K562 (cell line): ENCODE measurements around the gene ALKBH7. TPM values are rescaled to one million over a fixed set of nuclear protein-coding genes. Genes with fewer than 3 reads are reported as not detected.
A peak's percentile ranks its signal among the peaks of the same experiment; 100 is the strongest.

Source experiments
- ATAC-seq: fragments of 200-7000 bp; cut with Tn5 transposase; 3 replicates; pipeline ENCODE4 v1.9.1; 2020; ENCODE audit warnings: moderate library complexity
- BruUV-seq: library from RNA; stranded (reverse); fragments of 400-500 nt; replicated peaks from 2 replicates; lab custom pipeline; 2021; lab: Mats Ljungman, UMichigan
- CTCF ChIA-PET: fragments of 300-600 bp; formaldehyde crosslinking; extraction: SDS; loops from one replicate; lab custom pipeline; 2021; ENCODE audit warnings: low intra/inter-chr PET ratio; lab: Yijun Ruan, JAX
- POLR2A ChIA-PET: fragments of 300-600, 350-650 bp; sonication (Branson Sonifier 250); formaldehyde crosslinking; extraction: SDS; loops from one replicate; lab custom pipeline; 2021; ENCODE audit warnings: antibody characterized with exemption, inconsistent platforms; lab: Yijun Ruan, JAX
- DNase-seq, 4 experiments: peaks; one replicate each; pipeline versions ENCODE4 v3.0.0 to v3.0.0-alpha.2; 2011 to 2018; ENCODE audit warnings: low spot score in 3 of 4, mixed read lengths in 3 of 4; ENCODE audit errors: extremely low read depth in 1 of 4
- FAIRE-seq: peaks from 2 replicates; lab custom pipeline; 2011; peaks lifted over from hg19 to GRCh38; lab: Jason Lieb, UNC
- H2AFZ ChIP-seq: 2 replicates; pipeline ENCODE4 v1.6.0; 2011; ENCODE audit warnings: low read depth, low read length, control low read depth, inconsistent platforms
- H3K27ac ChIP-seq: fragments of 200-600 bp; 3 replicates; pipeline ENCODE4 v1.8.0; 2011; ENCODE audit warnings: low read depth, mild to moderate bottlenecking, control low read depth, inconsistent platforms, low read length, moderate library complexity, mixed read lengths; ENCODE audit errors: extremely low read depth
- H3K27me3 ChIP-seq, 2 experiments: fragments of 300-600 bp in 1 of 2; 2 replicates in 1 of 2; 3 replicates in 1 of 2; pipeline versions ENCODE4 v1.6.0 to v1.8.0; 2011; ENCODE audit warnings: inconsistent platforms in 2 of 2, low read length in 2 of 2, mild to moderate bottlenecking in 1 of 2, mixed read lengths in 1 of 2, moderate library complexity in 1 of 2; ENCODE audit not compliant: control insufficient read depth in 2 of 2, insufficient read depth in 2 of 2
- H3K36me3 ChIP-seq: fragments of 300-600 bp; 3 replicates; pipeline ENCODE4 v1.8.0; 2011; ENCODE audit warnings: mild to moderate bottlenecking, low read length, inconsistent platforms; ENCODE audit not compliant: control insufficient read depth, insufficient read depth
- H3K4me1 ChIP-seq, 2 experiments: fragments of 200-600 bp in 1 of 2; replicated peaks in 1 of 2; 2 replicates in 1 of 2; 3 replicates in 1 of 2; pipeline versions ENCODE4 v1.5.1 to v1.8.0; 2011; ENCODE audit warnings: inconsistent platforms in 2 of 2, low read length in 2 of 2, mild to moderate bottlenecking in 1 of 2, mixed read lengths in 1 of 2, moderate library complexity in 1 of 2; ENCODE audit not compliant: control insufficient read depth in 2 of 2, insufficient read depth in 2 of 2
- H3K4me2 ChIP-seq: 2 replicates; pipeline ENCODE4 v1.6.1; 2011; ENCODE audit warnings: low read length, control low read depth, inconsistent platforms, mixed read lengths; ENCODE audit not compliant: insufficient read depth
- H3K4me3 ChIP-seq: fragments of 200-600 bp; sonication (generic), shearing (Covaris generic); 2 replicates; pipeline ENCODE4 v1.5.1; 2016; ENCODE audit warnings: control low read depth, inconsistent platforms
- H3K79me2 ChIP-seq: fragments of 200-600 bp; 3 replicates; pipeline ENCODE4 v1.8.0; 2011; ENCODE audit warnings: low read length, inconsistent platforms; ENCODE audit not compliant: control insufficient read depth, insufficient read depth
- H3K9ac ChIP-seq, 2 experiments: 2 replicates each; pipeline versions ENCODE4 v1.6.0 to v1.6.1; 2011; ENCODE audit warnings: low read depth in 2 of 2, low read length in 2 of 2, control low read depth in 1 of 2, inconsistent platforms in 1 of 2, mild to moderate bottlenecking in 1 of 2, mixed read lengths in 1 of 2; ENCODE audit not compliant: insufficient read depth in 1 of 2
- H3K9me1 ChIP-seq: one replicate; pipeline ENCODE4 v1.6.0; 2011; ENCODE audit warnings: inconsistent platforms, mild to moderate bottlenecking, low read length, moderate library complexity; ENCODE audit not compliant: control insufficient read depth, insufficient read depth
- H3K9me3 ChIP-seq: replicated peaks from 2 replicates; pipeline ENCODE4 v1.5.1; 2011; ENCODE audit warnings: low read depth, low read length, inconsistent platforms; ENCODE audit not compliant: control insufficient read depth, insufficient read depth
- H4K20me1 ChIP-seq: replicated peaks from 2 replicates; pipeline ENCODE4 v1.6.1; 2011; ENCODE audit warnings: low read length, inconsistent platforms, mixed read lengths; ENCODE audit not compliant: control insufficient read depth, insufficient read depth
- ATF6 ChIP-seq: sonication (generic); formaldehyde crosslinking; IDR thresholded peaks from 2 replicates; pipeline ENCODE4 v1.4.0; 2020; ENCODE audit warnings: mild to moderate bottlenecking, missing genetic modification reagents
- E2F3 ChIP-seq: fragments of 250-450 bp; sonication (Bioruptor Pico); IDR thresholded peaks from 2 replicates; pipeline ENCODE4 v1.4.0; 2020; ENCODE audit warnings: mild to moderate bottlenecking
- FOXP1 ChIP-seq: sonication (generic); formaldehyde crosslinking; IDR thresholded peaks from 2 replicates; pipeline ENCODE4 v1.8.0; 2022; ENCODE audit warnings: mild to moderate bottlenecking, missing genetic modification reagents
- FOXP4 ChIP-seq: sonication (generic); formaldehyde crosslinking; IDR thresholded peaks from 2 replicates; pipeline ENCODE4 v1.8.0; 2022; ENCODE audit warnings: mild to moderate bottlenecking, missing genetic modification reagents, borderline replicate concordance
- HCFC1 ChIP-seq: IDR thresholded peaks from 2 replicates; pipeline ENCODE4 v1.6.1; 2012; ENCODE audit warnings: low read depth, low read length, improper control_type of control experiment
- HDGF ChIP-seq: fragments of 450-650 bp; IDR thresholded peaks from 2 replicates; pipeline ENCODE4 v1.6.1; 2016
- LCOR ChIP-seq: sonication (generic); formaldehyde crosslinking; IDR thresholded peaks from 2 replicates; pipeline ENCODE4 v1.8.0; 2022; ENCODE audit warnings: mild to moderate bottlenecking, missing genetic modification reagents
- MAX ChIP-seq: sonication (generic); formaldehyde crosslinking; IDR thresholded peaks from 2 replicates; pipeline ENCODE4 v1.9.0; 2022; ENCODE audit warnings: mild to moderate bottlenecking, missing genetic modification reagents
- MIER1 ChIP-seq: fragments of 450-650 bp; IDR thresholded peaks from 2 replicates; pipeline ENCODE4 v1.6.1; 2016; ENCODE audit warnings: antibody characterized with exemption, mild to moderate bottlenecking, low read depth
- RBFOX2 ChIP-seq: fragments of 200-400 bp; formaldehyde crosslinking; IDR thresholded peaks from 2 replicates; pipeline ENCODE4 v1.6.1; 2017; ENCODE audit warnings: low read depth, mild to moderate bottlenecking, low read length, moderate library complexity
- ZBTB17 ChIP-seq: fragments of 450-650 bp; formaldehyde crosslinking; IDR thresholded peaks from 2 replicates; pipeline ENCODE4 v1.4.0; 2020; ENCODE audit warnings: mild to moderate bottlenecking
- ZNF282 ChIP-seq: sonication (generic); formaldehyde crosslinking; IDR thresholded peaks from 2 replicates; pipeline ENCODE4 v1.8.1; 2023; ENCODE audit warnings: missing genetic modification reagents
- ZNF408 ChIP-seq: fragments of 250-450 bp; sonication (Bioruptor Pico); IDR thresholded peaks from 2 replicates; pipeline ENCODE4 v1.4.0; 2020; ENCODE audit warnings: low read depth, mild to moderate bottlenecking, moderate library complexity
- ZNF507 ChIP-seq: conservative IDR thresholded peaks from 2 replicates; pipeline ENCODE4 v1.6.1; 2017; ENCODE audit warnings: missing genetic modification characterization, missing compliant biosample characterization
- ZNF696 ChIP-seq: fragments of 250-450 bp; sonication (Bioruptor Pico); conservative IDR thresholded peaks from 2 replicates; pipeline ENCODE4 v1.4.0; 2020; ENCODE audit warnings: mild to moderate bottlenecking, moderate library complexity
- ZNF75A ChIP-seq: fragments of 450-650 bp; formaldehyde crosslinking; IDR thresholded peaks from 2 replicates; pipeline ENCODE4 v1.4.0; 2020; ENCODE audit warnings: mild to moderate bottlenecking
- WGBS: fragments of 100-300 bp; shearing (Covaris generic); methylation state at CpG from one replicate; pipeline ENCODE4 v1.1.6; 2016; ENCODE audit warnings: low coverage, mixed read lengths; ENCODE audit not compliant: insufficient coverage; ENCODE audit errors: missing lambda C conversion rate; 5-methylcytosine and 5-hydroxymethylcytosine counted together
- in situ Hi-C: fragments of 300-500 bp; cut with MboI; formaldehyde crosslinking; loops from 4 replicates; pipeline ENCODE4 v1.15.0; 2018; ENCODE audit warnings: inconsistent platforms, mixed read lengths
- intact Hi-C: fragments of 100-400 bp; cut with micrococcal nuclease; formaldehyde crosslinking; loops from 2 replicates; pipeline ENCODE4 v1.14.2; 2022
- polyA plus RNA-seq, 8 experiments: library from polyadenylated mRNA; depleted of rRNA in 4 of 8; stranded (reverse) in 5 of 8; unstranded in 3 of 8; fragments of >200 nt; fragmentation: Nextera tagmentation in 2 of 8; fragmentation: Illumina TruSeq in 1 of 8; extraction: Ambion mirVana in 2 of 8; extraction: Trizol in 1 of 8; gene quantifications; 2 replicates each; pipeline versions ENCODE4 v1.2.1 to v1.2.3, GENCODE V29; 2011 to 2014; ENCODE audit warnings: inconsistent platforms in 1 of 8, missing spikeins in 1 of 8
- total RNA-seq, 7 experiments: library from RNA; depleted of rRNA in 6 of 7; stranded (reverse); fragments of >200 nt in 6 of 7; fragmentation: Illumina TruSeq in 2 of 7; extraction: Trizol in 2 of 7; gene quantifications; 2 replicates each; pipeline versions ENCODE4 v1.2.1 to v1.2.3, GENCODE V29; 2011 to 2021; ENCODE audit warnings: low replicate concordance in 1 of 7

ALKBH7 gene
- total and polyA plus RNA-seq, 9 of the 15 experiments (the other 6 are each of a cell fraction or from before 2014, with no cell fraction given), result 0.69 to 94.8 (median 17.6) TPM

- intact Hi-C loops (no loop called here), in situ Hi-C loops (no loop called here)
- WGBS, result 64% methylated on average over 27 of the region's 29 CpGs
- H2AFZ ChIP-seq, result 0 out of 2 replicates have a peak overlapping the region, but pooled peaks have one; percentile 81
- CTCF ChIA-PET, result no interaction called here
- H3K27ac ChIP-seq, result peak overlapping the region; percentile 66
- no peaks in the 10 kb centered on the region for H4K20me1 ChIP-seq
- H3K36me3 ChIP-seq, result peaks cover 31% of the 10 kb centered on the region; the same call in 1 of the 3 replicates
- peaks cover 7% of the 10 kb centered on the region; the same call in 2 of the 3 replicates for H3K79me2 ChIP-seq
- H3K4me1 ChIP-seq, result peaks cover 8 to 58% of the 10 kb centered on the region in 2 experiments
- ATAC-seq (no peak), DNase-seq (no peak), FAIRE-seq (no peak)
- peak overlapping the region; percentile 77 for H3K4me2 ChIP-seq
- no peak overlapping the region for H3K4me3 ChIP-seq
- no peaks in the 10 kb centered on the region for H3K9me3 ChIP-seq
- TSS peak; percentile 56 for BruUV-seq
- no peaks in the 10 kb centered on the region for H3K9me1 ChIP-seq
- peak overlapping the region; percentile 47 to 86 for H3K9ac ChIP-seq
- POLR2A ChIA-PET, result interaction anchor here (1.0 to 2.5 kb wide), 4 partner anchors 14 to 298 kb away, joined by 3 to 11 read pairs (median 6); partner anchors contain the start of genes GTF2F1 and KHSRP
- TF ChIP-seq ZNF507, result no peak
- no peak for TF ChIP-seq MIER1
- peak; percentile 46; the same call in 1 of the 2 replicates for TF ChIP-seq RBFOX2
- TF ChIP-seq ZBTB17 (CRISPR knock-in tag), result no peak
- TF ChIP-seq ATF6 (CRISPR knock-in tag), result no peak
- TF ChIP-seq FOXP4, result no peak
- no peak for TF ChIP-seq ZNF696
- TF ChIP-seq HCFC1, result no peak
- no peak for TF ChIP-seq FOXP1
- TF ChIP-seq MAX (CRISPR knock-in tag), result peak; percentile 41; the same call in 1 of the 2 replicates
- no peak for TF ChIP-seq HDGF
- TF ChIP-seq E2F3 (CRISPR knock-in tag), result no peak
- TF ChIP-seq LCOR, result no peak
- no peak for TF ChIP-seq ZNF408
- TF ChIP-seq ZNF75A (CRISPR knock-in tag), result no peak
- TF ChIP-seq ZNF282 (CRISPR knock-in tag), result no peak
- TF ChIP-seq, all 486 proteins: peak for 2
- no peaks in the 10 kb centered on the region for H3K27me3 ChIP-seq
Measured at GRCh38 chr19:6374161-6374709, 1.6 kb downstream of the ALKBH7 start.
